H9 (cell line): ENCODE data around the gene DDX4. TPM values are rescaled to one million over a fixed set of nuclear protein-coding genes. Genes with fewer than 3 reads are reported as not detected.
A peak's percentile ranks its signal among the peaks of the same experiment; 100 is the strongest.

Source experiments
- DNase-seq: peaks from one replicate; pipeline ENCODE4 v3.0.0-alpha.2; 2017
- H2AFZ ChIP-seq: one replicate; pipeline ENCODE4 v1.6.1; 2013; ENCODE audit warnings: mild to moderate bottlenecking, low read length, control low read depth, moderate library complexity
- H2AK5ac ChIP-seq: 2 replicates; pipeline ENCODE4 v1.6.1; 2013; ENCODE audit warnings: low read length, control low read depth, mixed read lengths; ENCODE audit not compliant: insufficient read length
- H2BK120ac ChIP-seq: one replicate; pipeline ENCODE4 v1.6.1; 2013; ENCODE audit warnings: low read depth, mild to moderate bottlenecking, low read length, control low read depth, inconsistent platforms; ENCODE audit not compliant: poor library complexity, severe bottlenecking
- H2BK12ac ChIP-seq: 2 replicates; pipeline ENCODE4 v1.6.1; 2013; ENCODE audit warnings: low read length, control low read depth, mixed read lengths, low read depth; ENCODE audit not compliant: insufficient read length
- H2BK15ac ChIP-seq: 2 replicates; pipeline ENCODE4 v1.6.1; 2013; ENCODE audit warnings: low read depth, low read length, control low read depth
- H2BK20ac ChIP-seq: one replicate; pipeline ENCODE4 v1.6.1; 2013; ENCODE audit warnings: low read depth, mild to moderate bottlenecking, low read length, control low read depth, inconsistent platforms; ENCODE audit not compliant: poor library complexity, severe bottlenecking
- H2BK5ac ChIP-seq: 2 replicates; pipeline ENCODE4 v1.6.1; 2013; ENCODE audit warnings: low read length, control low read depth, mixed read lengths; ENCODE audit not compliant: insufficient read length
- H3K14ac ChIP-seq: 2 replicates; pipeline ENCODE4 v1.6.1; 2013; ENCODE audit warnings: low read length, control low read depth; ENCODE audit not compliant: insufficient read depth
- H3K18ac ChIP-seq: 2 replicates; pipeline ENCODE4 v1.6.1; 2013; ENCODE audit warnings: low read depth, mild to moderate bottlenecking, mixed read lengths, low read length, control low read depth; ENCODE audit not compliant: insufficient read length
- H3K23ac ChIP-seq: 2 replicates; pipeline ENCODE4 v1.6.1; 2013; ENCODE audit warnings: low read length, control low read depth, mixed read lengths, low read depth; ENCODE audit not compliant: insufficient read length
- H3K23me2 ChIP-seq: 2 replicates; pipeline ENCODE4 v1.6.1; 2013; ENCODE audit warnings: low read depth, mild to moderate bottlenecking, mixed read lengths, low read length, control low read depth; ENCODE audit not compliant: insufficient read length, poor library complexity, severe bottlenecking
- H3K27ac ChIP-seq: 2 replicates; pipeline ENCODE4 v1.5.1; 2013; ENCODE audit warnings: low read length, control low read depth, mixed read lengths, low read depth; ENCODE audit not compliant: insufficient read length
- H3K27me3 ChIP-seq: 2 replicates; pipeline ENCODE4 v1.6.1; 2013; ENCODE audit warnings: low read length, control low read depth, inconsistent platforms; ENCODE audit not compliant: insufficient read depth
- H3K4ac ChIP-seq: 2 replicates; pipeline ENCODE4 v1.6.1; 2013; ENCODE audit warnings: low read depth, mild to moderate bottlenecking, control low read depth, inconsistent platforms, low read length, moderate library complexity
- H3K4me1 ChIP-seq: 2 replicates; pipeline ENCODE4 v1.6.1; 2013; ENCODE audit warnings: low read length, control low read depth, inconsistent platforms; ENCODE audit not compliant: insufficient read depth
- H3K4me2 ChIP-seq: 2 replicates; pipeline ENCODE4 v1.6.1; 2013; ENCODE audit warnings: low read length, control low read depth, mixed read lengths; ENCODE audit not compliant: insufficient read length, insufficient read depth
- H3K56ac ChIP-seq: 2 replicates; pipeline ENCODE4 v1.6.1; 2013; ENCODE audit warnings: low read depth, mild to moderate bottlenecking, mixed read lengths, low read length, control low read depth; ENCODE audit not compliant: insufficient read length
- H3K79me1 ChIP-seq: 2 replicates; pipeline ENCODE4 v1.6.1; 2013; ENCODE audit warnings: low read depth, mild to moderate bottlenecking, moderate library complexity, low read length, control low read depth, inconsistent platforms; ENCODE audit not compliant: insufficient read depth, poor library complexity, severe bottlenecking
- H3K79me2 ChIP-seq: 2 replicates; pipeline ENCODE4 v1.6.1; 2013; ENCODE audit warnings: low read length, control low read depth, inconsistent platforms; ENCODE audit not compliant: insufficient read depth
- H3K9ac ChIP-seq: 2 replicates; pipeline ENCODE4 v1.6.1; 2013; ENCODE audit warnings: low read length, control low read depth, mixed read lengths; ENCODE audit not compliant: insufficient read length; ENCODE audit errors: extremely low read depth
- H3K9me3 ChIP-seq: one replicate; pipeline ENCODE4 v1.6.1; 2013; ENCODE audit warnings: low read depth, low read length, inconsistent platforms; ENCODE audit not compliant: control insufficient read depth
- H3T11ph ChIP-seq: one replicate; pipeline ENCODE4 v1.6.1; 2013; ENCODE audit warnings: mild to moderate bottlenecking, low read length, control low read depth, inconsistent platforms
- H4K20me1 ChIP-seq: one replicate; pipeline ENCODE4 v1.6.1; 2013; ENCODE audit not compliant: control insufficient read depth, insufficient read length, insufficient read depth
- H4K5ac ChIP-seq: 2 replicates; pipeline ENCODE4 v1.6.1; 2013; ENCODE audit warnings: low read depth, mild to moderate bottlenecking, mixed read lengths, low read length, control low read depth; ENCODE audit not compliant: insufficient read length
- H4K8ac ChIP-seq: replicated peaks from 2 replicates; pipeline ENCODE4 v1.6.1; 2013; ENCODE audit warnings: low read length, control low read depth, mixed read lengths, low read depth; ENCODE audit not compliant: insufficient read length
- H4K91ac ChIP-seq: 2 replicates; pipeline ENCODE4 v1.6.1; 2013; ENCODE audit warnings: low read depth, mild to moderate bottlenecking, moderate library complexity, mixed read lengths, low read length, control low read depth; ENCODE audit not compliant: insufficient read length
- H3K27ac Mint-ChIP-seq, 3 experiments: 2 replicates in 2 of 3; 3 replicates in 1 of 3; pipeline ENCODE4 v1.8.0; 2020 to 2021; ENCODE audit warnings: mixed read lengths in 3 of 3, mild to moderate bottlenecking in 1 of 3, moderate library complexity in 1 of 3
- H3K27me3 Mint-ChIP-seq: 2 replicates; pipeline ENCODE4 v1.8.0; 2021; ENCODE audit warnings: low read depth, mild to moderate bottlenecking, moderate library complexity, mixed read lengths
- H3K36me3 Mint-ChIP-seq, 3 experiments: 2 replicates in 2 of 3; 3 replicates in 1 of 3; pipeline ENCODE4 v1.8.0; 2020 to 2021; ENCODE audit warnings: low read depth in 3 of 3, mixed read lengths in 3 of 3; ENCODE audit not compliant: insufficient read depth in 1 of 3
- H3K4me1 Mint-ChIP-seq, 2 experiments: 2 replicates each; pipeline ENCODE4 v1.8.0; 2020; ENCODE audit warnings: mixed read lengths in 2 of 2
- H3K4me3 Mint-ChIP-seq, 2 experiments: 2 replicates in 1 of 2; 3 replicates in 1 of 2; pipeline ENCODE4 v1.8.0; 2020 to 2021; ENCODE audit warnings: mild to moderate bottlenecking in 2 of 2, mixed read lengths in 2 of 2, moderate library complexity in 1 of 2
- H3K9me3 Mint-ChIP-seq, 2 experiments: 2 replicates in 1 of 2; 3 replicates in 1 of 2; pipeline ENCODE4 v1.8.0; 2020; ENCODE audit warnings: mild to moderate bottlenecking in 2 of 2, mixed read lengths in 2 of 2, moderate library complexity in 1 of 2
- WGBS: extraction: QIAGEN DNeasy Blood & Tissue Kit; methylation state at CpG from one replicate; pipeline ENCODE4 v1.1.7; 2013; ENCODE audit warnings: missing lambda C conversion rate, low lambda C conversion rate, mixed read lengths; ENCODE audit not compliant: insufficient read length; ENCODE audit errors: extremely low coverage; 5-methylcytosine and 5-hydroxymethylcytosine counted together
- long read RNA-seq: library from polyadenylated mRNA; unstranded; transcript quantifications from one replicate; pipeline ENCODE4 v2.0.0, GENCODE V29; 2020
- total RNA-seq: library from RNA; stranded (reverse); gene quantifications from 2 replicates; pipeline ENCODE4 v1.2.1, GENCODE V29; 2021
- TF ChIP-seq, protein P1 (sequence below): fragments of 200-600 bp; sonication (generic); conservative IDR thresholded peaks from 3 replicates; pipeline ENCODE4 v1.8.0; 2021; ENCODE audit warnings: antibody characterized with exemption, mild to moderate bottlenecking

Gene DDX4
- not detected in 2 replicates for total RNA-seq
- long read RNA-seq, partial matches to known transcripts, result 0 of 1 reads
- long read RNA-seq, other reads (novel, unspliced or antisense), result 0 of 1 reads

DNA sequence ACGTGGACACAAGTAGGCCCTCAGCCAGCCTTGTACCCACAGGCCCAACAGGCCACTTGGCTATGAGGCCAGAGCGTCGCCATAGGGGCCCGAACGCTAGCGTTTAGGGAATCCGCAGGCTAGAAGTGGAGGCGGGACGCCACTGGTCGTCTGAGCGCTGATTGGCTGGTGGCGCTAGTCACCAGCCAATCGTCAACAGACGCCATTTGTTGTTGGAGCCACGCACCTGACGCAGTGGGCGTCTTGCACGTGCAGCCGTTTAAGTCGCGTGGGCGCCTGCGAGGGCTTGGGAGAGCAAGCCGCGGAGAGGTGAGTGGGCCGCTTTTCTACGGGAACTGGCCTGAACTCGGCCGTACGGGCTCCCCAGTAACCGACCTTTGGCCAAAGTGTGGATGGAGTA lies at the start of gene DDX4:
Gene DDX4 (plus strand): TSS at position 269 of the 400 bp plus-strand sequence. CDS start 903 bp downstream, outside the sequence.
- no peak within 1 kb of the TSS for H3K4me3 Mint-ChIP-seq
- Histone ChIP-seq H2AK5ac (no peak within 1 kb of the TSS), H3K23me2 (no peaks in the 10 kb centered on the region), H2AFZ (no peak within 1 kb of the TSS), H3K4ac (no peak within 1 kb of the TSS), H2BK5ac (no peak within 1 kb of the TSS), H3K79me1 (no peaks in the 10 kb centered on the region), H3K14ac (no peak within 1 kb of the TSS), H2BK120ac (no peak within 1 kb of the TSS), H4K20me1 (no peaks in the 10 kb centered on the region), H3K9ac (no peak within 1 kb of the TSS), H3T11ph (no peak within 1 kb of the TSS), H3K79me2 (no peaks in the 10 kb centered on the region), H2BK12ac (no peak within 1 kb of the TSS), H3K56ac (no peak within 1 kb of the TSS), H3K18ac (no peak within 1 kb of the TSS), H3K4me2 (no peak within 1 kb of the TSS), H3K27ac (no peak within 1 kb of the TSS), H3K9me3 (no peaks in the 10 kb centered on the region), H2BK15ac (no peak within 1 kb of the TSS), H4K8ac (no peak within 1 kb of the TSS), H2BK20ac (no peak within 1 kb of the TSS), H3K23ac (no peak within 1 kb of the TSS), H3K4me1 (no peaks in the 10 kb centered on the region), H3K27me3 (no peaks in the 10 kb centered on the region), H4K91ac (no peak within 1 kb of the TSS), H4K5ac (no peak within 1 kb of the TSS)
- no peaks in the 10 kb centered on the region; the same call in 1 of the 2 replicates for H3K27me3 Mint-ChIP-seq
- H3K4me1 Mint-ChIP-seq, result peaks cover 0 to 4% of the 10 kb centered on the region in 2 experiments; a peak in 1 of 4 replicates
- peak; percentile 42 for DNase-seq
- no peaks in the 10 kb centered on the region for H3K36me3 Mint-ChIP-seq
- no CpG with 5 or more reads among the region's 31 CpGs for WGBS
- no peak within 1 kb of the TSS; a peak in 1 of 7 replicates for H3K27ac Mint-ChIP-seq
- H3K9me3 Mint-ChIP-seq, result no peaks in the 10 kb centered on the region; a peak in 1 of 5 replicates
- TF ChIP-seq, protein P1, sequence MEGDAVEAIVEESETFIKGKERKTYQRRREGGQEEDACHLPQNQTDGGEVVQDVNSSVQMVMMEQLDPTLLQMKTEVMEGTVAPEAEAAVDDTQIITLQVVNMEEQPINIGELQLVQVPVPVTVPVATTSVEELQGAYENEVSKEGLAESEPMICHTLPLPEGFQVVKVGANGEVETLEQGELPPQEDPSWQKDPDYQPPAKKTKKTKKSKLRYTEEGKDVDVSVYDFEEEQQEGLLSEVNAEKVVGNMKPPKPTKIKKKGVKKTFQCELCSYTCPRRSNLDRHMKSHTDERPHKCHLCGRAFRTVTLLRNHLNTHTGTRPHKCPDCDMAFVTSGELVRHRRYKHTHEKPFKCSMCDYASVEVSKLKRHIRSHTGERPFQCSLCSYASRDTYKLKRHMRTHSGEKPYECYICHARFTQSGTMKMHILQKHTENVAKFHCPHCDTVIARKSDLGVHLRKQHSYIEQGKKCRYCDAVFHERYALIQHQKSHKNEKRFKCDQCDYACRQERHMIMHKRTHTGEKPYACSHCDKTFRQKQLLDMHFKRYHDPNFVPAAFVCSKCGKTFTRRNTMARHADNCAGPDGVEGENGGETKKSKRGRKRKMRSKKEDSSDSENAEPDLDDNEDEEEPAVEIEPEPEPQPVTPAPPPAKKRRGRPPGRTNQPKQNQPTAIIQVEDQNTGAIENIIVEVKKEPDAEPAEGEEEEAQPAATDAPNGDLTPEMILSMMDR, result no peak
